ENCODE measurements around the gene FAM53B.

DNA sequence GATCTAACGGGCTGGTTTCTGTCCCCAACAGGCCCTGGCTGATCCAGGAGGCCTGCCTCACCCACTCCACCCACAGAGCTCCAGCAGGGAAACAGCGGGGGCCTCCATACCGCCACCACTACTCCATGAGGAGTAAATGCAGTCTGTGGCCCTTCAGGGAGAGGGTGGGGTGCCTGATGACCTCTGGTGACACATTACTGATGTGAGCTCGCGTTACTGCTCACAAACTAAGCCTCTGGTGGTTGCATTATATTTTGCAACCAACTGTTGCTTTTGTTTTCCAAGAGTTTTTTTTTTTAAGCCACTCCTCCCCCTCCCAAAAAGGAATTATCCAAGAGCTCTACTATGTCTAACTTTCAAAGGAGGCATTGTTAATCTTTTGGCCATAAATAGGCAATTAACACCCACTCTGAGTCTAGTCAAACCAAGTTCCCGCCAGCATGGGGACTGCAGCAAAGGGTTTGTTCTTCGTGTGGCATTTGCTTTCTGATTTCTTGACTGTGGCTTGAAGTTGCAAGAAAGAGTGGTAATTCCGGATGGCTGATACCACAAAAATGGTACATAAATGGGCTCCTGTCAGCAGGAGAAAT lies 72.6 kb downstream of the FAM53B start:
- TF ChIP-seq FOXJ3 (CRISPR knock-in tag; IDR thresholded peaks at IDR 0.05) (no peak), EZH2phosphoT487 (IDR thresholded peaks at IDR 0.05; ENCODE audit: borderline replicate concordance, low read depth) (no peak), FOXM1 (IDR thresholded peaks at IDR 0.05; ENCODE audit: low read depth) (no peak), RCOR1 (IDR thresholded peaks at IDR 0.05; ENCODE audit: low read length) (no peak), RAD21 (IDR thresholded peaks at IDR 0.05; ENCODE audit: low read length) (0 out of 2 replicates have a peak, but pooled peaks have one; percentile 25), ELF1 (IDR thresholded peaks at IDR 0.05) (no peak), EP300 (IDR thresholded peaks at IDR 0.05; ENCODE audit: borderline replicate concordance in 1 of 2, low read depth in 1 of 2, low read length in 1 of 2) (no peak), YY1 (IDR thresholded peaks at IDR 0.05; ENCODE audit: low read depth) (no peak), TCF12 (IDR thresholded peaks at IDR 0.05) (no peak), POLR2AphosphoS5 (IDR thresholded peaks at IDR 0.05; ENCODE audit: low read depth, low read length) (no peak), RFX5 (IDR thresholded peaks at IDR 0.05; ENCODE audit: low read length) (no peak)
- TF ChIP-seq, protein P1, sequence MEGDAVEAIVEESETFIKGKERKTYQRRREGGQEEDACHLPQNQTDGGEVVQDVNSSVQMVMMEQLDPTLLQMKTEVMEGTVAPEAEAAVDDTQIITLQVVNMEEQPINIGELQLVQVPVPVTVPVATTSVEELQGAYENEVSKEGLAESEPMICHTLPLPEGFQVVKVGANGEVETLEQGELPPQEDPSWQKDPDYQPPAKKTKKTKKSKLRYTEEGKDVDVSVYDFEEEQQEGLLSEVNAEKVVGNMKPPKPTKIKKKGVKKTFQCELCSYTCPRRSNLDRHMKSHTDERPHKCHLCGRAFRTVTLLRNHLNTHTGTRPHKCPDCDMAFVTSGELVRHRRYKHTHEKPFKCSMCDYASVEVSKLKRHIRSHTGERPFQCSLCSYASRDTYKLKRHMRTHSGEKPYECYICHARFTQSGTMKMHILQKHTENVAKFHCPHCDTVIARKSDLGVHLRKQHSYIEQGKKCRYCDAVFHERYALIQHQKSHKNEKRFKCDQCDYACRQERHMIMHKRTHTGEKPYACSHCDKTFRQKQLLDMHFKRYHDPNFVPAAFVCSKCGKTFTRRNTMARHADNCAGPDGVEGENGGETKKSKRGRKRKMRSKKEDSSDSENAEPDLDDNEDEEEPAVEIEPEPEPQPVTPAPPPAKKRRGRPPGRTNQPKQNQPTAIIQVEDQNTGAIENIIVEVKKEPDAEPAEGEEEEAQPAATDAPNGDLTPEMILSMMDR (IDR thresholded peaks at IDR 0.05) = 0 out of 2 replicates have a peak, but pooled peaks have one; percentile 11
